NT2/D1 (cell line): ENCODE data around the gene CLGN.

Source experiments
- DNase-seq: peaks from one replicate; pipeline ENCODE4 v3.0.0-alpha.2; 2011; ENCODE audit warnings: low read depth, low spot score
- H3K27me3 ChIP-seq: 2 replicates; pipeline ENCODE4 v1.6.0; 2011; ENCODE audit warnings: mild to moderate bottlenecking; ENCODE audit not compliant: insufficient read length, insufficient read depth
- H3K36me3 ChIP-seq: 2 replicates; pipeline ENCODE4 v1.6.1; 2011; ENCODE audit warnings: mild to moderate bottlenecking, low read length, mixed read lengths; ENCODE audit not compliant: insufficient read depth, insufficient read length
- H3K4me1 ChIP-seq: 2 replicates; pipeline ENCODE4 v1.5.1; 2011; ENCODE audit not compliant: insufficient read depth, insufficient read length
- H3K4me3 ChIP-seq: 2 replicates; pipeline ENCODE4 v1.5.1; 2011; ENCODE audit warnings: low read depth; ENCODE audit not compliant: insufficient read length
- H3K9ac ChIP-seq: 2 replicates; pipeline ENCODE4 v1.6.0; 2011; ENCODE audit warnings: low read depth; ENCODE audit not compliant: insufficient read length
- H3K9me3 ChIP-seq: 2 replicates; pipeline ENCODE4 v1.5.1; 2011; ENCODE audit warnings: mild to moderate bottlenecking, low read length; ENCODE audit not compliant: insufficient read depth
- SUZ12 ChIP-seq: IDR thresholded peaks from 2 replicates; pipeline ENCODE4 v1.6.1; 2011; ENCODE audit not compliant: insufficient read length, insufficient read depth; ENCODE audit errors: extremely low read depth
- YY1 ChIP-seq: IDR thresholded peaks from 2 replicates; pipeline ENCODE4 v1.6.1; 2011; ENCODE audit not compliant: insufficient read length, insufficient read depth
- ZNF274 ChIP-seq: IDR thresholded peaks from 2 replicates; pipeline ENCODE4 v1.6.1; 2011; ENCODE audit warnings: mild to moderate bottlenecking, low read depth, low read length

The CLGN gene

GRCh38 chr4:140344621-140345020 lies 82.8 kb downstream of the CLGN start:
- H3K9me3 ChIP-seq = no peaks in the 10 kb centered on the region
- no peak overlapping the region for H3K4me3 ChIP-seq
- TF ChIP-seq ZNF274 (no peak), SUZ12 (no peak), YY1 (no peak)
- H3K4me1 ChIP-seq = no peaks in the 10 kb centered on the region
- H3K9ac ChIP-seq = no peak overlapping the region
- no peak for DNase-seq
- H3K27me3 ChIP-seq = no peaks in the 10 kb centered on the region
- no peaks in the 10 kb centered on the region for H3K36me3 ChIP-seq

GRCh38 chr4:140344101-140344500 lies 83.3 kb downstream of the CLGN start:
- no peak for DNase-seq
- TF ChIP-seq YY1 (no peak), ZNF274 (no peak), SUZ12 (no peak)
- Histone ChIP-seq H3K9ac (no peak overlapping the region), H3K9me3 (no peaks in the 10 kb centered on the region), H3K4me3 (no peak overlapping the region), H3K4me1 (no peaks in the 10 kb centered on the region), H3K36me3 (no peaks in the 10 kb centered on the region), H3K27me3 (no peaks in the 10 kb centered on the region)

- Histone ChIP-seq H3K36me3 (no peaks in the 10 kb centered on the region), H3K4me3 (no peak overlapping the region), H3K9me3 (no peaks in the 10 kb centered on the region), H3K9ac (no peak overlapping the region), H3K4me1 (no peaks in the 10 kb centered on the region), H3K27me3 (no peaks in the 10 kb centered on the region)
- TF ChIP-seq YY1 = no peak
- no peak for DNase-seq
Measured at GRCh38 chr4:140343303-140343702, 84.1 kb downstream of the CLGN start.

- Histone ChIP-seq H3K4me1 (no peaks in the 10 kb centered on the region), H3K9ac (no peak overlapping the region), H3K36me3 (no peaks in the 10 kb centered on the region), H3K4me3 (no peak overlapping the region), H3K9me3 (no peaks in the 10 kb centered on the region), H3K27me3 (no peaks in the 10 kb centered on the region)
- DNase-seq = no peak
- TF ChIP-seq YY1 = no peak
- TF ChIP-seq SUZ12 = no peak
- no peak for TF ChIP-seq ZNF274
Measured at GRCh38 chr4:140342620-140343019, 84.8 kb downstream of the CLGN start.
